Measurements from ENCODE around the gene DNASE1L1.

DNA sequence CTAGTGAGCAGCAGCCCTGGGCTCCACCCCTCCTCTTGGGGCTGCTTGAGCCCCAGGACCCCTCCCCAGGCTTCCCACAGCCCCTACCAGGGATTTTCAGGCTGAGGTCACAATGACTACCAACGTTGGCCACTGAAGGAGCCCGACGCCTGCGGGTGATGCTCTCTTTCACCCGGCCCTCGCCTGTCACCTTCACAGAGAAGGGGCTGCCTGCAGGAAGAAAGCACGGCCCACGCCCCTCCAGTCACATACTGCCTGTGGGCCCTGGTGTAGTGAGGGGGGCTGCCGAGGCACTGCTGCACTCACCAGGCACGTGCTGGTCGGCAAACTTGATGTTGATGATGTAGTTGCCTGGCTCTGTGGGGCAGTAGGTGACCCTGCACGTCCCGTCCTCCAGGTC lies 56.6 kb downstream of the DNASE1L1 start:
- TF ChIP-seq POLR2AphosphoS5 (IDR thresholded peaks at IDR 0.05), result no peak
- TF ChIP-seq, protein P1, sequence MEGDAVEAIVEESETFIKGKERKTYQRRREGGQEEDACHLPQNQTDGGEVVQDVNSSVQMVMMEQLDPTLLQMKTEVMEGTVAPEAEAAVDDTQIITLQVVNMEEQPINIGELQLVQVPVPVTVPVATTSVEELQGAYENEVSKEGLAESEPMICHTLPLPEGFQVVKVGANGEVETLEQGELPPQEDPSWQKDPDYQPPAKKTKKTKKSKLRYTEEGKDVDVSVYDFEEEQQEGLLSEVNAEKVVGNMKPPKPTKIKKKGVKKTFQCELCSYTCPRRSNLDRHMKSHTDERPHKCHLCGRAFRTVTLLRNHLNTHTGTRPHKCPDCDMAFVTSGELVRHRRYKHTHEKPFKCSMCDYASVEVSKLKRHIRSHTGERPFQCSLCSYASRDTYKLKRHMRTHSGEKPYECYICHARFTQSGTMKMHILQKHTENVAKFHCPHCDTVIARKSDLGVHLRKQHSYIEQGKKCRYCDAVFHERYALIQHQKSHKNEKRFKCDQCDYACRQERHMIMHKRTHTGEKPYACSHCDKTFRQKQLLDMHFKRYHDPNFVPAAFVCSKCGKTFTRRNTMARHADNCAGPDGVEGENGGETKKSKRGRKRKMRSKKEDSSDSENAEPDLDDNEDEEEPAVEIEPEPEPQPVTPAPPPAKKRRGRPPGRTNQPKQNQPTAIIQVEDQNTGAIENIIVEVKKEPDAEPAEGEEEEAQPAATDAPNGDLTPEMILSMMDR (IDR thresholded peaks at IDR 0.05), result no peak
- TF ChIP-seq POLR2A (IDR thresholded peaks at IDR 0.05), result no peak
- TF ChIP-seq EP300 (IDR thresholded peaks at IDR 0.05), result no peak

Data from suprapubic skin (tissue), 4 donors.